Activated CD4-positive, alpha-beta T cell treated with anti-CD3 and anti-CD28 coated beads, Interleukin-2, amount 50 U/mL, for 4 hours (primary cell): ENCODE data around the gene ST8SIA6.

Source experiments
- DNase-seq, 2 experiments: peaks; one replicate each; pipeline ENCODE4 v3.0.0-alpha.2; 2020

ST8SIA6 gene

DNA sequence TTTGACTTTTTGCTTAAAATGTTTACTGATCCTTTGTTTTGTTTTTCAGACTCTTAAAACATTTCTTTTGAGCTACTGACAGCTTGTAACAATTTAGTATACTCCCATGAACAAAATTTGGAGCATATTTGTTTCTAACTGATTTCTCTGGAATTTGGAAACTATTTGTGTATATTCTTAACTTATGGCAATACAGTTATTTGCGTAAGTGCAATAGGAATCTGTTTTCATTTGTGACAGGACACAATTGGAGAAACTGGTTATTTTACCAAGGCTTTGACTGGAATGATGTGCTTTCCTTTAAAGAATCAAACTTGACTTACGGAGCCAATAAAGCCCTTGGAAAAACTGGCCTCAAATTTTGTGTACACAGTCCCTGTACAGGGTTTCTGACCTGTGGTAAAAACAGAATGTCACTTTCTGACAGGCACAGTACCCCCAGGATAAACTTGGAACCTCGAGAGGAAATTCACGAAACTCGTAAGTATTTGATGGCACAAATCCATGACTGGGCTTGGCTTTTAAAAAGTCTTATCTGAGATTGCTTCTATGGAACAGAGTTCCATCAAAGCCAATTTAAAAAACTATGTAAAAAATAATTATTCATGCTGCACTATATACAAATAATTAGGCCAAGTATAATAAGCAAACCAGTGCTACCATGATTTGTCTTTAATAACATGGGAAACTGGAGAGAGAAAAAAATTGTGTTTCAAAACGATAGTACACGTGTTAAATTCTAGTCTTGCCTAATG, 70.4 kb downstream of the ST8SIA6 start:
- DNase-seq: no peak

DNA sequence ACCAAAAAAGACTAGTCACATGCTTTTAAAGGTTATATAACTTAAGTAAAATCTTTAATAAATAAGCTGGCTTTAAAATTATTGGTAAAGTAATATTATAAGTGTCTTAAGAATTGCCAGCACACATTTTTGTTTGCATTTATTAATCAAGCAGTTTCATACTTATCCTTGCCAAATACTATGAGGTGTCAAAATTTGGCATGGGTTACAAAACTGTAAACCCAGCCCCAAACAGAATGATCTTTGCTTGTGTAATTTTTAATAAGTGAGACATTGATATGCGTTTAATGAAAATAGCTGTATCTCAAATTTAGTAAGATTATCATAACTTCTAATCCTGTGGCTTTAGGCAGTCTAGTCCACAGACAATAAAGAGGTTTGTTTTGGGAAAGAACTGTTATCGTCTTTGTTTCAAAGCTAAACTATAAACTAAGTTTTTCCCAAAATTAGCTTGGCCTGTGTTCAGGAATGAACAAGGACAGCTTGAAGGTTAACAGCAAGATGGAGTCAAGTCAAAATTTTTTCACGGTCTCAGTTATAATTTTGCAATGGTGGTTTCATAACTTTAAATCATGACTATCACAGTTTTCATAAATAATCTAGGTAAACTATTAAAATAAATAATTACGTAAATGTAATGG, 72.8 kb downstream of the ST8SIA6 start:
- no peak for DNase-seq

DNA sequence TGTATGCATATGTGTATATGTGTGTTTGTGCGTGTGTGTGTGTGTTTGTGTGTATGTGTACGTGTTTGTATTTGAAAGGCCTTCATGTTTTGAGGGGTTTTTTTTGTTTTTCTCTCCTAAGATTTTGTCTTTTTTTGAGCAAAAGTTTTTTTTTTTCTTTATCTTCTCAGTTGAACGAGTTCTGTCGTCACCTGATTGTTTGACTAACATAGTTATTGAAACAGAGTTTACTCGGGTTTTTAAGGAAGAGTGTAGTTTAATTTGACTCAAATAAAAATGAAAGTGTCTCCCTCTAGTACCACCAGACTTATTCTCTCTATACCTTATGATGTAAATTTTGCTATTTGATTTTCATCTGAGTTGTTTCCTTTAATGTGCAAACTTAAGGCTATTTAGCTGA, 73.5 kb downstream of the ST8SIA6 start:
- no peak for DNase-seq

DNA sequence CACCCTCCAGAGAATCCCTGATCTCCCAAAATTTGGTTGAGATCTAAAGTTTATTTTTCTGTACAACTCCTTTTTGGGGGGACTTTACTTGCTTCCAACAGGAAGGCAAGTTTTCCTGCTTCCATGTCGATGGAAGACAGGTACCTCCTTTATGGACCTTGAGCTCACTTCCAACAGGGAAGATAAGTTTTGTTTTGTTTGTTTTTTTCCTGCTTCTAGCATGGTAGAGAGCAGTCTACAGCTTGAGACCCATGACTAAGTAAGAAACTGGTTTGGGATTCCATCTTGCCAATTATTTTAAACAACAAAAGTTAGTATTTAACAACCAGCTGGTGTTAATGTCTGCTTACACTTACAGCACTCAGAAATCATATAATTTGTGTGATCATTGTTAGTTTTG, 74.4 kb downstream of the ST8SIA6 start:
- DNase-seq: no peak

DNA sequence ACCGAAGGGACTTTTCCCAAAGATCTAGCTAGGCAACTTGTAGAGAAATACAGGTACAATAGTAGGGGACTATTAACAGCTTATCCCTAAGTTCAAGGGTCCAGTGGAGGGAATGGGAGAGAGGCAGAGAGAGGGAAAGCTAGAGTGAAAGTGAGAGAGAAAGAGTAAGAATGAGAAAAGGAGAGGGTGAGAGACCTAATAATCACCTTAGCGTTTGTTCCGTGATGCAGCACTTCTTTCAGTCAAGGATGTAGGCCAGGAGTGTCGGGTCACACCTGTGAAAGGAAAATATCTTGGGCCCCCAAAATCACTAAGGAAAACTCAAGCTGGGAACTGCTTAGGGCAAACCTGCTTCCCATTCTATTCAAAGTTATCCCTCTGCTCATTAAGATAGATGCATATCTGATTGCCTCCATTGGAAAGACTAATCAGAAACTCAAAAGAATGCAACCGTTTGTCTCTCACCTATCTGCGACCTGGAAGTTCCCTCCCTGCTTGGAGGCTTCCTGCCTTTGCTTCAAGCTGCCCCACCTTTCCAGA, 75.2 kb downstream of the ST8SIA6 start:
- DNase-seq: no peak

DNA sequence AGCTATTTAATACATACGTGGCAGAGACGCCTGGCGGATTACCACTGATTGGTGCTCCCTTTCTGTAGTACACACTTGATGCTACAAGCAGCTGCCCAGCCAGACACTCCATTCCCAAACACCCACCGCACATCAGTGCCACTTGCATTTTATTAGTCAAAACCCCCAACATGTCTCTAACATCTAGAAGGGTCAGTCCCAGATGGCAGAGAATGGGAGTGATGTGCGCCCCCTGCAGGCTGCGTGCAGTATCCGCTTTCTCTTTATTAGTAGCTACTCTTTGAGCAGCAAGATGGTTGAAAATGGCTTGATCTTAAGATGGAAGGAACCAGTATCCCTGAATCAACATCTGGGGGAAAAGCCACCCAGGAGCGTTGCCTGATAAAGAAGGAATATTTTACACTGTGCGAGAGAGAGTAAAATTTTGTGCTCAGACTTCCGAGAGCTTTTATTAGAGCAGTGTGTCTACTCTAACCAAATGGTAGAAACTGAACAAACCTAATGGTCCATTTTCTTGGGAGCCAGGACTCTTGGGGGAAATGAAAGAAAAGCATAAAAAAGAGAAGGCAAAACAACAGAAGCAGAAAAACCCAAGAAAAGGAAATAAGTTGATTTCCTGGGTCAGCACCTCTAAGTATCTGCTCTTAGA, 78.3 kb downstream of the ST8SIA6 start:
- peak in 1 of 2 experiments; percentile 6 for DNase-seq

DNA sequence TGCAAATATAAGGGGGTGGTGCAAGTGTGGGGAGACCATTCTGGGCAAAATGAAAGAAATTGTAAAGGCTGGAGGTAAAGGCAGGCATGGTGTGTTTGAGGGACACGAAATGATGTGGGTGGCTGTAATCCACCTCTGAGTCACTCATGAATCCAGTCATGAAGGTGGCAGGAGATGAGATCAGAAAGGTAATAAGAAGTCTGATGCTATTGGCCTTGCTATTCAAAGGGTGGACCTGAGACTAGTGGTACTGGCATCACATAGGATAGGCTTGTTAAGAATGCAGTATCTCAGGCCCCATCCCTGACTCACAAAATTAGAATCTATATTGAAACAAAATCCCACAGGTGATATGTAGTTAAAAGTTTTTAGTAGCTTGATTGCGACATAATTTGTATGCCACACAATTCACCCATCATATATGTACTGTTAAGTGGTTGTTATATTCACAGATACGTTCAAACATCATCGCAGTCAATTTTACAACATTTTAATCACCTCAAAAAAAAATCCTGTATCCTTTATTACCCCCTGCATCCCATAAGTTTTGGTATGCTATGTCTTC, 85.6 kb downstream of the ST8SIA6 start:
- no peak for DNase-seq

DNA sequence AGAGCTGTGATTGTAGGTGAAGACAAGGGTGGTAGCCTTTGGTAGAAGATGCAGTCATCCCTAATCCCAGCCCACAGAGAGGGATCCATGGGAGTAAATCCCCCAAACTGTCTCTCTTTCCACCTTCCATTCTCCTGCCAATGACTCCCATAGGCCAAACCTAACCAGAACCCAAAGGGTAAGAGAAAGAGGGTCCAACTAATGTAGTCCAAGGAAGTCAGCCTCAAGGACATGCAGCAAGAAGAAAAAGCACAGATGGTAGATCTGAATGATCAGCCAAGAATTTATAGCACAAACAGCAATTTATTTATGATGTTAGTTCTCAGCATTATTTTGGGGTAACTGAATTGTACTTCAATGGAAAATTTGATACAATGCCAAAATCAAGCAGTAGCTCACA, 87.7 kb downstream of the ST8SIA6 start:
- no peak for DNase-seq

DNA sequence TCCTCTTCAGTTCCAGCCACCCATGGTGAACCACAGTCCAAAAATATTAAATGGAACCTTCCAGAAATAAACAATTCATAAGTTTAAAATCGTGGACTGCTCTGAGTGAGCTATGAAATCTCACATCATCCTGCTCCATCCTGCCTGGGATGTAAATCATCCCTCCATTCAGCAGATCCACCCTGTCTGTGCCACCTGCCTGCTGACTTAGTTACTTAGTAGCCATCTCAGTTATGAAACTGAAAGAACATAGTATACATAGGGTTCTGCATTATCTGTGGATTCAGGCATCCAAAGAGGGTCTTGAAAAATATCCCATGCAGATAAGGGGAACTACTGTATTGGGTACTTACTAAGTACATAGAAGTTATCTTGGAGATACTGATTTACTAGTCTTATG, 89.0 kb downstream of the ST8SIA6 start:
- no peak for DNase-seq

DNA sequence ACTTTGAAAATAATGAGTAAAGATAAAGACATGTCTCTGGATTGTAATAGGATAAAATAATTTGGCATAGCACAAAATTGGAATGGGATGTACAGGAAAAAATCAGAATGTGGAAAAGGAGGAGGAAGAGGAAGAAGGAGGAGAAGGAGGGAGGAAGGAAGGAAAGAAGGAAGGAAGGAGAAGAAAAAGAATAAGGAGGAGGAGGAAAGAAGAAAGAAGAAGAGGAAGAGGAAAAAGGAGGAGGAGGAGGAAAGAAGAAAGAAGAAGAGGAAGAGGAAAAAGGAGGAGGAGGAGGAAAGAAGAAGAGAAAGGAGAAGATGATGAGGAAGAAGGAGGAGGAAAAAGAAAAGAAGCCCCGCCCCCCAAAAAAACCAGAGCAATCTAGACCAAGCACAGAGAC, 95.9 kb downstream of the ST8SIA6 start:
- no peak for DNase-seq

DNA sequence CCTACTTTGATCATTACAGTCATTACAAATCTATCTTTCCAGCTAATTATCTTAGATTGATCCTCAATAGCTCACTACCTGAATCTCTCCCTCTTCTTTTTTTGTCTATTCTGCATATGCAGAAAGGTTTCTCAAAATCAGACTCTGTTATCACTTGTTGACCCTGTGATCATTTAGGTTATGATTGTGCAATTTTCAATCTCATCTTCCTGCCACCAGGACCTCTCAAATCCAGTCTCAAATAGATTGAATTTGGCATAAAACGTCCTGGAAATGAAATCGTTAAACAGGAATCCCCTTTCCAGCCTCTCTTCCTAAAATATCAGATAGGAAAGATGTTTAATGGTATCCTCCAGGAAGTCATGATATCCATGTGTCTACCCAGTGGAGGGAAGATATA, 96.6 kb downstream of the ST8SIA6 start:
- no peak for DNase-seq

DNA sequence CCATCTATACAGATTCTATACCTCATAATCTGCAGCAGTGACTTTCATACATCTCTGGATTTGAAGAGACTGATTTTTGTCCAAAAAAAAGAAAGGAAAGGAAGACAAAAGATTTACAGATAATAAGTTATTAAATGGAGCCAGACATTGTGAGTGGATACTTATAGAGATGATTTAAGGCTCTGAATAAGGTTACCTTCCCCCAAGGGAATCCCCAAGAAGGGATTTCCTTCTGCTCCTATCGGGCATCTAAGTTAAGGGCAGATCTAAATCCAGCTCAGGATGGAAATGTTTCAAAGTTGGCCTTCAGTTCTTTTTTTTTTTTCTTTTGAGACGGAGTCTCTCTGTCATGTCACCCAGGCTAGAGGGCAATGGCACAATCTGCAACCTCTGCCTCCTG, 97.6 kb downstream of the ST8SIA6 start:
- no peak for DNase-seq

DNA sequence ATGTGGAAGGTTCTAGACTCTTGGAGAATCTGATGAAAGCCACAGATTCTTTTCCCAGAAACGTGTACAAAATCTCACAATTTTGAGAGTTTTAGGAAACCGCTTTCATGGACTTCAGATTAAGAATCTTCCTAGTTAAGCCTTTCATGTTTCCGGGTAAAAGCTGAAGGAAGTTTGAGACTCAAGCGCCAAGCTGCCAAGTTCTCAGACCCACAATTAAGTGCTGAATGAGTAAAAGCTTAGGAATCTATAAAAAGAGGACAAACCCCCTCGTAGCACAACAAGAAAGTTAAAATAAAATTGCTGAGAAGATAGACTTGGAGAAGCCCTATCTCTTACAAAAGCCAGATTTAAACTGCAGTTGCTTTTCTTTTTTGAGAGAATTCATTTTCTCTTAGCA, 99.6 kb downstream of the ST8SIA6 start:
- DNase-seq: no peak

DNA sequence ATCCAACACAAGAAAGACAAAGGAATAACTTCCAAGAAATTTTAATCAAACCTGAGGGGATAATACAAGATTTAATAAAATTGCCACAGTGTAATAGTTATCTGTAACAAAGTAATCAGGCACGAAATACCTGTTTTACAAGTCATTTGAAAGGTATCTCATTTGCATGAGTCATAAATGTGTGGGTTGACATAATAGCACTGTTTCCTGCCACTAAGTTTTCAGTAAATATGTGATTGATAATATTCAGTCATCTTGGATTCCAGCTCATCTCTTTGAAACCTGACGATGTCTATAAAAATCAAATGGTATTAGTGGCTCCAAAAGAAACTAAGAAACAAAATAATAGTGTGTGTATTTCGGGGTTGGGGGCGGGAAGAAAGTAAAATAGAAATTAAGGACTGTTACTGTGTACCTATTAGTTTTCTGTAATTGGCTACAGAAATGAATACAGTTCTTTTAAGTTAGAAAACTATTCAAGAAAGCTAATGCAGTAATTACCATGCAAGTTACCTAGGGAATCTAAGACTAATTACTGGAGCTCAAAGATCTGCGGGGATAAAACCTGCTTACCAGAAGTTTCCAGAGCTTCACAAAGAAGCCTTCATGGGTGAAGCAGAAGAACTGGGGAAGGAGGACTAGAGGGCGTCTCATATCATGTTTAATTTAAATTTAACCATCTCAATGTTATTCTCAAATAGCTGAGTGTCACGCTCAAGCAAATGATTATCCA, 100.7 kb downstream of the ST8SIA6 start:
- DNase-seq: no peak

DNA sequence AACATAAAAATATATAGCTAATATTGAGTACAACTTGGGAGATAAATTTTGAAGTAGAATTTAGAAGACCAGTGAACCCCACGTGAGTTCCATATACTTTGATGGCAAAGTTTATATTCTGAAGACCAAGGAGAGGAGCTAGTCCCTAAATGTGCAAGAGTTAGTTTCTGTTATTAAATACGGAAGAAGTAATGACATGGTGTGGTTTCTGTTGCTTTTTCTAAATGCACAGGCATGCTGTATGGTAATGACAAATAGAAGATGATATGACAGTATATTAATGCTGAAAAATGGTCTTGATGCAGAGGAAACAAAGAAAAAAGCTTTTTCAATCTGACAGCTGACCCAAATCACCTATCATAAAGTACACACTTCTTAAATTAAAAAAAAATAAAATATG, 101.8 kb downstream of the ST8SIA6 start:
- DNase-seq: no peak

DNA sequence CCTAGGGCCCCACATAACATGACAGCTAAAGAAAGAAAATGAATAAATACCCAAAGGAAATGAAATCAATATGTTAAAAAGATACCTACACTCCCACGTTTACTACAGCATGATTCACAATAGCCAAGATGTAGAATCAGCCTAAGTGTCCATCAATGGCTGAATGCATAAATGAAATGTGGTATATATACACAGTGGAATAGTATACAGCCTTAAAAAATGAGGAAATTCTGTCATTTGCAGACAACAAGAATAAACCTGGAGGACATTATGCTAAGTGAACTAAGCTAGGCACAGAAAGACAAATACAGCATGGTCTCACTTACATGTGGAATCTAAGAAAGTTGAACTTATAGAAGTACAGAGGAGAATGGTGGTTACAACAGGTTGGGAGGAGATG, 102.9 kb downstream of the ST8SIA6 start:
- DNase-seq: no peak

DNA sequence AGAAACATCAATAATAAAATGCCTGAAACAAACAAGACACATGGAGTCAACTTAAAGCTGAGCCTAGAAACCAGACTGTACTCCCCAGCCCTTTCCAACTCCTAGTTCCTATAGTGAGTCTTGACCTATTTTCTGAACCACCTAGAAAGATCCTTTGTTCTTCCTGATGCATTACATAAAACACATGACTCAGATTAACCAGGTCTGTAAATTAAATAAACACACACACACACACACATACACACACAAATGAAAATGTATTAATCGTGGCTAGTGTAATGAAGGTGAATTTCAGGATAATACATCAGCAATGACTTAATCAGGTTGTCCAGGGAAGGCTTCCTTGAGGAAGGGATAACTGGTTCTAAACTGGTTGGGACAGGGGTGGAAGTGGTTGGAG, 104.7 kb downstream of the ST8SIA6 start:
- no peak for DNase-seq

DNA sequence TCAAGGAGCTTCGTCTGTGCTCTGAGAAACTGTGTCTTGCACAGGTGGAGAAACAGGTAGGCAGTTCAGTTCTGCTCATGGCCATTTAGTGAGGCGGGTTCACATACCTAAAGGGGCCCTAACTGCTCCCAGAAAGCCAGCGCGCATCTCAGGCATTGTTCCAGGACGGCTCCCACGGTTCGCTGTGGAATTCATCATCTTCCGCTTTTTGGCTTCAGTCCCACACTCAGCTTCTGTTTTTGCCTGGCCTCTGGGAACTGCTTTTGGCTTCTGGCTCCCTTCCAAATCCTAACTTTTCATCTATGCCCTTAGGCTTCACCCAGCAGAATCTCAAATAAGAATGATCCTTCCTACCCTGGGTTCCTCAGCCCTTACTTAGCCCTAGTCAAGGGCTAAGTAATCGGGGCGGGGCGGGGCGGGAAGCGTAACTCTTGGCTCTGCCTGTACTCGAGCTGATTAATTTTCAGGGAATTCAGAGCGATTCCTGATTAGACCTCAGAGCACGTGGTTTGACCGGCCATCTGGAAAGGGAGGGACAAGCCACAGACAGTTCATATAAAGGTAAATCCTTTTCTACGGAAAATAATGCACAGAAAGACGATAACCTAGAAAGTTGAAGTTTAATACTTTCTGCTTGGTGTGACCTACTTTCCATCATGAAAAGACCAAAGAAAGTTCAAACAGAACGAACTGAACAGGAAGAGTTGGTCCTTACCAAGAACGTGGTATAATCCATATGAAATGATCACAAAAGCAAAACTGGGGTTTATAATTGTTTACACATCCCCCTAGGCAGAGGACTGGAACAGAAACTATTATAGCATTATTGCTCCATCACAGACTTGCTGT, 105.7 kb downstream of the ST8SIA6 start:
- no peak for DNase-seq

DNA sequence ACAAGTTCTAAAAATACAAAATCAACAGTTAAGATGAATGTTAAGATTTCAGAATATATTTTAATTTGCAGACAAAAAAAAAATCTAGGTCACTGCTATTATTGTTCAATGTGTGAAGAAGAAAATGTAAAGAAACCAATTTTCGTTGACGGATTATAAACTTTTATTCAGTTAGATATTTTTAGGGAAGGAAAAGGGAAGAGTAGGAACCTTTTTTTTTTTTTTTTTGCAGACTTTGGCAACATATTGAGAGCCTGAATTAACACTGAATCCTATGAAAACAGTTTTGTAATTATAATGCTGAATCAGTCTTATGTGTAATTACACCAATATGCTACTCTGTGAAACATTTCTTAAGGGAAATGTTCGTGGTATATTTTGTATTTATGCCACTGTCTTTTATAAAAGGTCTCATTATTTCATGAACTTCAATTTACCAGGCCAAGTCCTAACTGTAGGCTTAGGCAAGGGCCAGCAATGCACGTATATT, 106.3 kb downstream of the ST8SIA6 start:
- no peak for DNase-seq

DNA sequence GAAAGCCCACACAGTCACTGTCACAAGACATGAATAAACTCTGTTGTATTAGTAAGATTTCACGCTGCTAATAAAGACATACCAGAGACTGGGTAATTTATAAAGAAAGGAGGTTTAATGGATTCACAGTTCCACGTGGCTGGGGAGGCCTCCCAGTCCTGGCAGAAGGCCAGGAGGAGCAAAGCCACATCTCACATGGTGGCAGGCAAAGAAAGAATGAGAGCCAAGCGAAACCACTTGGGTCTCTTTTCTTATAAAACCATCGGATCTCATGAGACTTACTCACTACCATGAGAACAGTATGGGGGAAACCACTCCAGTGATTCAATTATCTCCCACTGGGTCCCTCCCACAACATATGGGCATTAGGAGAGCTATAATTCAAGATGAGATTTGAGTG, 110.2 kb downstream of the ST8SIA6 start:
- no peak for DNase-seq

DNA sequence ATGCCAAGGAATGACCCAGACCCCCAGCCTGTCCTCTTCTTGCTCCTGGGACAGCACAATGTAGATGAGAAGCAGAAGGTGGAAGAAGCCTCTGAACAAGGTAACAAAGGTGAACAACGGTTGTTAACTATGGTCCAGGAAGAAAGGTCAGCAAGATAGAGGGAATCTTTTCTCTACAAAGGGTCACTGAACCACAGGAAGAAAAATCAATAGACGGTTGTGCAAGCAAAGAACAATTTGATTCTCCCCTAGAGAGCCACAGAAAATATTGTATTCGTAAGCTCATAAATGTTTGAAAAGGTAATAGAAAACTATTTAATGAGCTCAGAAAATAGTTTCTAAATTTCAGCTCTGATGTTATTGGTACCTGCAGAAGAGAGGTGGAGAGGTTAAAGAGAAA, 111.3 kb downstream of the ST8SIA6 start:
- DNase-seq: no peak
